Skin of body (tissue), 3 donors: Measurements from ENCODE around the gene GPC3. TPM values are rescaled to one million over a fixed set of nuclear protein-coding genes. Genes with fewer than 3 reads are reported as not detected.
"Not testable (repeated sequence)": the region's sequence is repeated elsewhere in the genome, so short reads cannot be mapped to it uniquely, and the experiment has no call there.

Experiments used
- DNase-seq: peaks from one replicate; lab custom pipeline; 2025; lab: John Stamatoyannopoulos, UW
- small RNA-seq: library from RNA; depleted of rRNA; stranded (forward); fragments of <200 nt; gene quantifications from one replicate; pipeline ENCODE3, GENCODE V24; 2014; ENCODE audit warnings: low replicate concordance
- total RNA-seq: library from RNA; depleted of rRNA; stranded (reverse); fragments of >200 nt; gene quantifications from one replicate; pipeline ENCODE4 v1.2.3, GENCODE V29; 2014

The GPC3 gene
- total RNA-seq, 1 donor from 2014 or later, result 307 TPM

DNA sequence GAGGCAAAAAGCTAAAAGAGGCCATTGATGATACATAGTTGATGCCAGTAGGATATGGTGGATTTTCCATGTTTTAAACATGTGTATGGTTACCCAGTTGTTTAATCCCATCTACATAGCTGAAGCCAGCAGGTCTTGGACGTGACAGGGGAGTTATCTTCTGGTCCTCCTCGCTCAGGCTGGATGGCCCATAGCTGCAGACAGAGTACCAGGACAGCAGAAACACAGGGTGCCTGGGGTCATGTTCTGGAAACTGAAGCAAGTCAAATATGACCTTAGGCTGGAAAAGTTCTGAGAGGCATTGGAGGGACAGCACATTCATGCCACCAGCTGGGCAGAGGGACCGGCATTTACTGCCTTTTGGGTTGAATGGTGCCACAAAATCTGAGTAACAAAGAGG, 452.1 kb downstream of the GPC3 start:
- DNase-seq, result no peak

DNA sequence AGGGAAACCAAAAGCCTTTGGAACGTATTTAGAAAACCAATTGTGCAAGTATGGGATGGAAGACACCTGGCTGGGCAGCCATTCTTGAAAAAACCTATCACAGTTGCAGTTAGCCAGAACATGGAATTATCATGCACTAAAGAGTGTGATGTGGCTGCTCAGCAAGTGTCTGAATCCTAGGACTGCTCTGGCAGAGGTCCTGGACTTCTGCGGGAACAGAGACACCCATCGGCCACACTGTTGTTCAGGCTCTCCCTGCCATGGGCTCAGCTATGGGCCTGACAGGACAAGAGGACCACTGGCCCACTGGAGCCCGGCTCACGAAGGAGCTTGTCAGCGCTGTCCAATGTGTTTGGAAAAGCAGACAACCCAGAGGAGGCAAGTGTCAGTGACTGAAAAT, 454.4 kb downstream of the GPC3 start:
- no peak for DNase-seq

DNA sequence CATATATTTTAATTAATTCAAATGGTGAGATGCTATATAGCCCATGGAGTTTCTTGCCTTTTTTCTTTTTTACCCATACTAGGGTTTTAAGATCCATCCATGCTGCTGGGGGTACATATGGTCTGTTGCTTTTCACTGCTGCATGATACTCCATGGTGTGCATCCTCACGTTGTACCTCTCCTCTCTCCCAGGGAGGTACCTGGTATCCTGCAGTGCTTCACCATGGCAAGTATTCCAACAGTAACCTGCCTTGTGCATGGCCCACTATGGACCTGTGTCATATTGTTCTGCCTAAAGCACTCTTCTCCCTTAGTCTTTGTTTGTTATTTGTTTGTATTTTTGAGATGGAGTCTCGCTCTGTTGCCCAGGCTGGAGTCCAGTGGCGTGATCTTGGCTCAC, 455.8 kb downstream of the GPC3 start:
- DNase-seq, result no peak

DNA sequence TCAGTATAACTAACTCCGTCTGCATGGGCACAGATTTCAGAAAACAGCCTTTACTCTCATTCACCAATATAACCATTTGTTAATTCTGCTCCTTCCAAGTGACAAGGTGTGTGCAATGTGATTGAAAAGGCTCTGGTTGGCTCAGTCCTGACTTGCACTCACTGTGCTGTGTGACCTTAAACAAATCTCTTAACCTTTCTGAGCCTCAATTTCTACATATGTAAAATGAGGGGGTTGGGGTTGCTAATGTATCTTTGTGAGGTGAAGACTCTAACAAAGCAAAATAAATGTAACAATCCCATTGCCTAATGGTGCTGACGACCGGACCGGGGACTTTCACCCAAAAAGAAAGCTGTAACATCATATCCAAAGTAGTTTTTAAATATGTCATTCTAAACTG, 457.6 kb downstream of the GPC3 start:
- no peak for DNase-seq

DNA sequence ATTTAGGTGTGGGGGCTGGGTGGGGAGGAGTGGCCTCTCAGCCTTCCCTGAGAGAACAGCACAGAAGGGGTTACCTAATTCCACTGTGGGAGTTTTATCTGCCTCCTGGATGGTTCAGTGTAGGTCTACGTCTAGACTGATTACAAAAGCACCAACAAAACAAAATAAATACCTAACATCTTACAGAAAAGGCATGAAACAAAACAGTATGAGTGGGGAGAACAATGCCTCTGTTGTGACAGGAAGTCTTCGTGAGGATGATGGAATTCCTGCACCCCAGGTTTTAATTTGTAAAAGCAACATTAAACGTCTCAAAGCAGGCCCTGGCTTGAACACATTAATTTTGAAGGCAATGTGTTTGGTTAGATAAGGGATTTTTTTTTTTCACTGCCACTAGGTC, 458.0 kb downstream of the GPC3 start:
- DNase-seq, result no peak

DNA sequence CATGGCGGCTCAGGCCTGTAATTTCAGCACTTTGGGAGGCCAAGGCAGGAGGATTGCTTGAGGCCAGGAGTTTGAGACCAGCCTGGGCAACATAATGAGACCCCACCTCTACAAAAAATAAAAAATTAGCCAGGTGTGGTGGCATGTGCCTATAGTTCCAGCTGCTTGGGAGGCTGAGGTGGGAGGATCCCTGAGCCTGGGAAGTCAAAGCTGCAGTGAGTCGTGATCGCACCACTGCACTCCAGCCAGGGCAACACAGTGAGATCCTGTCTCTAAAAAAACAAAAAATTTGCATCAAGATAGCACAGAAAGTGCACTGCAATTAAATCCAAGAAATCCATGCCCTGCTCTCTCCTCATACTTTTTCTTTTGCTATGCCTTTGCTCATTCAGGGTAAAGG, 458.6 kb downstream of the GPC3 start:
- DNase-seq, result not testable (repeated sequence)

DNA sequence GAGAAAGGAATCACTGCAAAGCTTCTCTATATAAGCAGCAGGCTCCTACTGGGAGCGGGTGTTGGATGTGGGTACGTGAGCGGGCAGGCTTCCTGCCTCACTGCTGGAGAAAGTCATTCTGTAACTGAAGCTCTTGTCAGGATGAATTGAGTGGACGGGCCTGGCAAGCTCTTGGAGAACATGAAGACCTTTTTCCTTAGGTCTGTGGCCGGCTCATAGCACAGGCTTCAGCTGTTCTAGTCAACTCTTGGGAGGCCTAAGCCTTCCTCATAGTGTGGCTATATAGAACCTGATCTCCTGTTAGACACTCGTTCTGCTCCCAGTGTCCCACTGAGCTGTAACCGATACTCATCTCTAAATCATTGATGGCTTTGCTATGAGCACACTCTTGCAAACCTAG, 461.9 kb downstream of the GPC3 start:
- no peak for DNase-seq

DNA sequence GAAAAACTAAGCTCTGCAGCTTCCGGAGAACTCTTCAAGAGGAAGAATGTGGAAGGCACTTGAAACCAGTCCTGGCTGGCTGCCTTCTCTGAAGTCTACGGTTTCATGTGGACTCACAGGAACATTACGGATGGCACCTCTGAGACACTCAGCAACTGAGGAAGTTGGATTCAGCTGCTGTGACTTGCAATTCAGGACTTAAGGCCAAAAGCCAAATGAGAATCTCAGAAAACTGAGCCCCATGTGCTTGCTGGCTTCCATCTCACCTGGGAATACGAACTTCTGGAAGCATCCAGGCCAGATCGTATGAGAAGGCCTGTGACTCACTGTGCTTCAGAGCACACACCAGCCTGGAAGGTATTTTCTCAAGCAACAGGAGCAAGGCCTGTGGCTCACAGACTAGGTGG, 462.3 kb downstream of the GPC3 start:
- peak; percentile 0 for DNase-seq

DNA sequence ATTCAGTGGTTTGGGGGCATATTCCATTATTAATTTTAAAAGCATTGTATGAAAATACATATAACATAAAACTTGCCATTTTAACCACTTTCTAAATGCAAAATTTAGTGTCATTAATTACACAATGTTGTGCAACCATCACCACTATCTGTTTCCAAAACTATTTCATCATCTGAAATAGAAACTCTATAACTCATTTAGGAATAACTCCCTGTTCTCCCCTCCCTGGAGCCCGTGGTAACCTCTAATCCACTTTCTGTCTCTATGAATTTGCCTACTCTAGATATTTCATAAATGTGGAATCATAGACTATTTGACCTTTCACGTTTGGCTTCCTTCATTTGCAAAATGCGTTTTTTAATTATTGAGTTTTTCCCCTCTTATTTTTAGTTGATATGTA, 468.7 kb downstream of the GPC3 start:
- DNase-seq, result no peak

DNA sequence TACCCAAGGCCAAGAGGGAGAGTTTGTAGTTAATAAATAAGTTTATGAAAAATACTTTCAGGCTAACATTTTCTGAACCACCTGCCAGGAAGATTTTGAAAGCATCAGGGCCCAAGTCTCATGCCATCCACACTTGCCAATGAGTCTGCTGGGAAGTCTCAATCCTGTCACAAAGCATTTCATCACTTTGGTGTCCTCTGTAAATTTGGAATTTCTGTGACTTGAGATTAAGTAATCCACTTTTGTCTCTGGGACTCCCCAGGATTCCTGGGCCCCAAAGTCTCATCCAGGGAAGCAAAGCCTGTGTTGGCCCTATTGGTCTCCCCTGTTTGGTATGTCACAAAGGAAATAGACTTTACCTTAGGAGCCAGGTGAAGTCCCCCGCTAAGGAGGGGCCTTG, 470.9 kb downstream of the GPC3 start:
- no peak for DNase-seq

DNA sequence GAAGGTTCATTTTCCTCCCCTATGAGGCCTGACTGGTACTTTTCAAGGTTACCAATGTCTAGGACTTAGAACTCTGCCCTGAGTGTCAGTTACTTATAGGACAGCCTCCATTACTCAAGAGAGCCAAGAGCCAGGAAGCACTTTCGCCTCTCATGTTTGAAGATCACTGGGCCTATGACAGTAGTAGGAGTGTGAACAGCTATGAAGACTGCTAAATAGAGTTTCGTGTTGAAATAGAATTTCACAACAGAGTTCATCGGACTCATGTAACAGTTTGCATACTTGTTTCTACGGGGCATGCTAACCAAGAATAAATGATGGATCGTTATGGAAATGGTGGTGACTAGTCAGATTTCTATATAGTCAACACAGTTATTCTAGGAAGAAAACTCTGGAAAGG, 472.3 kb downstream of the GPC3 start:
- DNase-seq, result no peak

DNA sequence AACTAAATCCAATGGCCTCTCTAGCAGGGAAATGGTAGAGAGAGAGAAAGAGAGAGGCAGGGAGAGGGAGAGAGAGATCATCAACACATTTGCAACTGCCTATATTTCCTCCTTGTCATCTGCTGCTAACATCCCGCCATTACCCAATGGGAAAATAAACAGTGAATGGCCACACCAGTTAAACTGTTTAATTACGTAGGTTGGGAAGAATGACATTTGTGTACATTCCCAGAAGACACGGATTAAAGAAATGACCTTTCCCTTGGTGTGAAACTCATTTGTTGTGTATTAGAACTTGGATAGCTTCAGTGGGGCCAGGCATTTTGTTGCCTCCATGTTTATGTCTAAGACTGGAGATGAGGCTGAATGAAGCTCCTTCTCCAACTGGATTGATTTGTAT, 474.4 kb downstream of the GPC3 start:
- DNase-seq, result no peak

DNA sequence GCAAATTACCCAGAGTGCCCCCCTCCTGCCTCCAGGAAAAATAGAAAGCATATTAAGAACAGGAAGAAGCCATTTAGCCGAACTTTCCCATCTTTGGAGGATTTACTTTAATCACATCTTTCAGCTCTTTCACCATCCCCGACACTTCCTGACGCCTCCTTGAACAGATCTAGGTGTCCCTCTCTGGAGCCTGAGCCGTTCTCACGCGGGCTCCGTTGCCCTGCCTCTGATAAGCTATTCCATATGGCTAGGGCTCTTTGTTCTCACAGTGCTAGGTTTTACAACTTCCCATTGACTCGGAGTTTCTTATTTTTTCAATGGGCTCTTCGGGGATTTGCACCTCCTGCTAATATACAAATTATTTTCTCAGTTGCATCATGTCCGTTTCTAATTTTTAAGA, 488.0 kb downstream of the GPC3 start:
- DNase-seq, result peak; percentile 1

DNA sequence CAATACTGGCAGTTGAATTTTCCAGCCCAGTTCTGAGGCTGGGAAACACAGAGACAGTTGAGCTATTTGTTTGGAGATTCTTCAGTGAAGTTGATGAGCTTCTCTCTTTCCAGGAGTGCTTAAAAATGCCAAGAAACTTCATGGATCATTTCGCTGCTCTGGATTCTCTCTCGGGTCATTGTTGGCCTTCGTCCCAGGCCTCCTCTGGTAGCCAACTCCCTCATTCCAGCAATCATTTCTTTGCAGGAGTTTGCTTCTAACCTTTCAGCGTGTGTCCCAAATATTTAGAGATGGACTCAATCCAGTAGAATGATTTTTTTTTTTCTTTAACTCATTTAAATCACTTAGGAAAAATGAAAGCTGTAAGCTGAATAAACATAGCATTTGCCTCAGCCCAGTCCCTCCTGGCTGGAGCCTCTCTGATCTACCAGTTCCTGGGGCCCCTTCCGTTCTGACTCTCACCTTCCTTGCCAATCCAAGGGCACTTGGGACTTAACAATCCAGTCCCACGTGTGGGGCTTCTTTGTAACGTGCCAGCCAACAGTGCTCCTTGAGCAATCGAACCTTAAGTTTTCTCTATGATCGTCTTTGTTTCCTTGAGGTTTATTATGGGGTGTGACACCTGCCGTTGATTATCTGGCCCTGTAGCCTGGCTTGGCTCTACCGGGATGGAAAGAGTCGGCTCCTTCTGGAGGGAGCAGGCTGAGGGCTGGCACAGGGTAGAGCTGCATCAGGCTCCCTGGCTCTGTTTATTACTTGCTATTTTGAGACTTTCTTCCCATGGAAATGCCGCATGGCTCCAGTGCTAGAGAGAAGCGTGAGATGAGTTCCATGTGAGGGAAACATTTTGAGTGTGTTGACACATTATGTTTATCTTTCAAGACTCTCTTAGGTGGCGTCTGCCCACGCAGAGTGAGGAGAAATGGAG, 489.7 kb downstream of the GPC3 start:
- peak; percentile 69 for DNase-seq

DNA sequence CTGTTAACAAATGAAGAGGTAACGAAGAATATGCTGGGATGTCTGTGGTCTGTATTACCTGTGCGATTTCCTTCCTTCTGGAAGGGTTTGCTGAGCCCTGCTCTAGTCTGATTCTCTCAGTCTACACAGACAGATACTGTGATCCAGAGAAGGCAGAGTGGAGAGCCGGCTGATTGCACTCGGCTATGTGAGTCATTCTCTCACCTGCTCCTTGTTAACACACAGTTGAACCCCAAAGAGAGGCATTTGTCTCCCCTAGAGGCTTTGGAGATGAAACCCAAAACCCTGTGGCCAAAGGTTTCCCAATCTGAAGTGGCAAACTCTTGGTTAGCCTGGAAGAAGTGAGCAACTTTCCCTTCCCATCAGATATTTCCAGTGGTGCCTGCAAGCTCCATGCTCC, 492.0 kb downstream of the GPC3 start:
- no peak for DNase-seq

DNA sequence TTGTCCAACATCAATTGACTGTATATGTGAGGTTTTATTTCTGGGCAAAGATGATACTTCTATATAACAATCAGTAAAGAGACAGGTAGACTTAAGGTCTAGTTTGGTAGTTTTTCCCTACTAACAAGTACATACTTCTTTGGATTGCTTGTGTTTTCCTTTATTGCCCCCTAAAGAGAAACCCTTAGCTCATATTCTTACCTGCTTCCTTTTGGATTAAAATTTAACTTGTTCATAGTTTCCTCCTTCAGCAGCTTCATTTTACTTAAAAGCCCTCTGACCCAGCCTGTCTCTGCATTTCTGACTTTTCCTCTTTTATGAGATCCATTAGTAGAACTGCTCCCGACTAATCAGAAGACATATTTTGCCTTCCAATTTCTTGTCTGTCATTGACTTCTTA, 494.4 kb downstream of the GPC3 start:
- DNase-seq, result no peak

Small RNA genes within 50 kb of the gene (small RNA-seq; reads per million reads assigned to genes)
- not detected for gene RNU6-203P
